Measurements from ENCODE around the gene SMAD3. TPM values are rescaled to one million over a fixed set of nuclear protein-coding genes. Genes with fewer than 3 reads are reported as not detected.

SMAD3 gene
- total RNA-seq, 4 donors from 2014 or later, result 21.2 to 32.3 (median 24.2) TPM

- Histone ChIP-seq H3K4me3 (no peak overlapping the region), H3K4me1 (peaks cover 48 to 71% (median 67%) of the 10 kb centered on the region in 4 donors), H3K9me3 (no peaks in the 10 kb centered on the region), H3K27ac (replicated peaks in 1 of 4) (no peak overlapping the region), H3K36me3 (peaks cover 0 to 38% (median 26%) of the 10 kb centered on the region in 4 donors), H3K27me3 (no peaks in the 10 kb centered on the region)
- intact Hi-C loops (cut with DNase I), result no loop called here
- 100% methylated on average over 1 of the region's 15 CpGs for WGBS
- DNase-seq (ENCODE audit: extremely low spot score), result no peak
- TF ChIP-seq EP300 (IDR thresholded peaks at IDR 0.05) (no peak), POLR2A (IDR thresholded peaks at IDR 0.05; ENCODE audit: low read depth) (no peak), POLR2AphosphoS5 (IDR thresholded peaks at IDR 0.05) (no peak)
- TF ChIP-seq, protein P1, sequence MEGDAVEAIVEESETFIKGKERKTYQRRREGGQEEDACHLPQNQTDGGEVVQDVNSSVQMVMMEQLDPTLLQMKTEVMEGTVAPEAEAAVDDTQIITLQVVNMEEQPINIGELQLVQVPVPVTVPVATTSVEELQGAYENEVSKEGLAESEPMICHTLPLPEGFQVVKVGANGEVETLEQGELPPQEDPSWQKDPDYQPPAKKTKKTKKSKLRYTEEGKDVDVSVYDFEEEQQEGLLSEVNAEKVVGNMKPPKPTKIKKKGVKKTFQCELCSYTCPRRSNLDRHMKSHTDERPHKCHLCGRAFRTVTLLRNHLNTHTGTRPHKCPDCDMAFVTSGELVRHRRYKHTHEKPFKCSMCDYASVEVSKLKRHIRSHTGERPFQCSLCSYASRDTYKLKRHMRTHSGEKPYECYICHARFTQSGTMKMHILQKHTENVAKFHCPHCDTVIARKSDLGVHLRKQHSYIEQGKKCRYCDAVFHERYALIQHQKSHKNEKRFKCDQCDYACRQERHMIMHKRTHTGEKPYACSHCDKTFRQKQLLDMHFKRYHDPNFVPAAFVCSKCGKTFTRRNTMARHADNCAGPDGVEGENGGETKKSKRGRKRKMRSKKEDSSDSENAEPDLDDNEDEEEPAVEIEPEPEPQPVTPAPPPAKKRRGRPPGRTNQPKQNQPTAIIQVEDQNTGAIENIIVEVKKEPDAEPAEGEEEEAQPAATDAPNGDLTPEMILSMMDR (IDR thresholded peaks at IDR 0.05), result no peak
Observed at GRCh38 chr15:67181221-67181639, 115.8 kb downstream of the SMAD3 start.

DNA sequence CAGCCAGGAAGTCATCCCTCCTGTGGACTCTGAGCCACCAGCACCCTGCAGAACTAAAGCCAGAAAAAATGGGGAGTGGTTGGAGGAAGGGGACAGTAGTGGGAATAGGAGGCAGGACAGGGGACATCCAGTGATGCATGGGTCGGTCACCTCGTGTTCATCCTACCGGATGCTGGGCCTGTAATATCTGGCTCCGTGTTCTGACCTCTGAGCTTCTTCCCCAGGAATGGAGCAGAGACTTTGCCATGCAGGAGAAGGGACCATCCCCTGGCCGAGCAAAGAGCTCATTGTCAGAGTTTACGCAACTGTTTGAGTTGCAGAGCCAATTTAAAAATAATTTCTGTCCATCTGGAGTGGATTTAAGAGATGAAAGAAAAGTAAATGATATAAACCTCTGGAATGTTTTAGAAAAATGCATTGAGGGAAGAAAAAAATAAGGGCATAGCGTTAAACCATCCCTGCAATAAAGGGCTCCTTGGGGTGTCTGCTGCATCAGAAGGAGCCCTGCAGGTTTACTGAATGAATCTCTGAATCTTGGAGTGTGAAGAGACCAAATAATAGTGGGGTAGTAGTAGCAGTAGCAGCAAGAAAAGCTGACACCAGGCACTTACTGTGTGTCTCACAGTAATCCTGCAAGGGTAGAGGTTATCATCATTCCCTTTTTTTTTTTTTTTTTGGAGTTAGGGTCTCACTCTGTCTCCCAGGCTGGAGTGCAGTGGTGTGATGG, 118.2 kb downstream of the SMAD3 start:
- 53% methylated on average over 7 of the region's 7 CpGs for WGBS
- no peaks in the 10 kb centered on the region for H3K9me3 ChIP-seq
- TF ChIP-seq POLR2A (IDR thresholded peaks at IDR 0.05; ENCODE audit: low read depth), result no peak
- no peak for TF ChIP-seq EP300 (IDR thresholded peaks at IDR 0.05)
- peak in 1 of 2 donors; percentile 29 for TF ChIP-seq POLR2AphosphoS5 (IDR thresholded peaks at IDR 0.05)
- H3K27me3 ChIP-seq, result no peaks in the 10 kb centered on the region
- H3K36me3 ChIP-seq, result peaks cover 0 to 52% (median 32%) of the 10 kb centered on the region in 4 donors
- intact Hi-C loops (cut with DNase I), result no loop called here
- no peak for DNase-seq (ENCODE audit: extremely low spot score)
- H3K27ac ChIP-seq (replicated peaks in 1 of 4), result peak overlapping the region; percentile 44 to 79 (median 70)
- H3K4me3 ChIP-seq, result no peak overlapping the region
- peaks cover 56 to 71% (median 67%) of the 10 kb centered on the region in 4 donors for H3K4me1 ChIP-seq

DNA sequence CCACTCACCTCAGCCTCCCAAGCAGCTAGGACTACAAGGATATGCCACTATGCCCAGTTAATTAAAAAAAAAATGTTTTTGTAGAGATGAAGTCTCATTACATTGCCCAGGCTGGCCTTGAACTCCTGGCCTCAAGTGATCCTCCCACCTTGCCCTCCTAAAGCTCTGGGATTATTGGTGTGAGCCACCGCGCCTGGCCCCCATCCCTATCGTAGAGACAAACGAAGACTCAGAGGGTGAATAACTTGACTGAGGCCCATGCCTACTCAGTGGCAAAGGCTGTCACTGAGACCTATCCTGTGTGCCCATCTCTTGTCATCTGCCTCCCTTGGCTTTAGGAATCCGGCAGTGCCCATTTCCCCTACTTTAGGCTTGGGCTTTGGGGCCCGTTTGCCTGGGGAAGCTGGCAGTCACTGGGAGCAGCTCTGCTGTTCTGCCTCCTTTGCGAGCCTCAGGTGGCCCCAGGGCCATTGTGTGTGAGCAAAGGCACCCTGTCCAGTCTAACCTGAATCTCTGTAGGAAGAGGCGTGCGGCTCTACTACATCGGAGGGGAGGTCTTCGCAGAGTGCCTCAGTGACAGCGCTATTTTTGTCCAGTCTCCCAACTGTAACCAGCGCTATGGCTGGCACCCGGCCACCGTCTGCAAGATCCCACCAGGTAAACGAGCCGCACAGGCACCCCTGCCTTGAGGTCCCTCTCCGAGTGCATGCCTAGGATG, 119.0 kb downstream of the SMAD3 start:
- no peak for DNase-seq (ENCODE audit: extremely low spot score)
- 86% methylated on average over 18 of the region's 18 CpGs for WGBS
- Histone ChIP-seq H3K36me3 (peaks cover 0 to 55% (median 38%) of the 10 kb centered on the region in 4 donors), H3K4me3 (no peak overlapping the region), H3K27me3 (no peaks in the 10 kb centered on the region), H3K4me1 (peaks cover 56 to 71% (median 67%) of the 10 kb centered on the region in 4 donors), H3K9me3 (no peaks in the 10 kb centered on the region), H3K27ac (replicated peaks in 1 of 4) (peak overlapping the region; percentile 37 to 84 (median 76))
- intact Hi-C loops (cut with DNase I), result no loop called here
- TF ChIP-seq POLR2A (IDR thresholded peaks at IDR 0.05; ENCODE audit: low read depth) (no peak), EP300 (IDR thresholded peaks at IDR 0.05) (no peak), POLR2AphosphoS5 (IDR thresholded peaks at IDR 0.05) (no peak)
- TF ChIP-seq, protein P1 (IDR thresholded peaks at IDR 0.05), result no peak

- H3K4me1 ChIP-seq, result peaks cover 58 to 72% (median 70%) of the 10 kb centered on the region in 4 donors
Observed at GRCh38 chr15:67185051-67185450, 119.6 kb downstream of the SMAD3 start.

More at GRCh38 chr15:67185051-67185450, 119.6 kb downstream of the SMAD3 start:
- no peak for DNase-seq (ENCODE audit: extremely low spot score)
- peaks cover 0 to 58% (median 38%) of the 10 kb centered on the region in 4 donors for H3K36me3 ChIP-seq
- H3K27me3 ChIP-seq, result no peaks in the 10 kb centered on the region
- H3K27ac ChIP-seq (replicated peaks in 1 of 4), result peak overlapping the region; percentile 73 to 84 (median 78)
- 95% methylated on average over 6 of the region's 6 CpGs for WGBS
- TF ChIP-seq, protein P1 (IDR thresholded peaks at IDR 0.05), result no peak
- TF ChIP-seq POLR2AphosphoS5 (IDR thresholded peaks at IDR 0.05) (no peak), POLR2A (IDR thresholded peaks at IDR 0.05; ENCODE audit: low read depth) (no peak), EP300 (IDR thresholded peaks at IDR 0.05) (no peak)
- no peak overlapping the region for H3K4me3 ChIP-seq
- H3K9me3 ChIP-seq, result no peaks in the 10 kb centered on the region
- intact Hi-C loops (cut with DNase I), result no loop called here

All from esophagus muscularis mucosa (tissue), 4 donors.